Measurements from ENCODE around the gene HNRNPA2B1.
"Not testable (repeated sequence)": the region's sequence is repeated elsewhere in the genome, so short reads cannot be mapped to it uniquely, and the experiment has no call there.

Gene HNRNPA2B1

DNA sequence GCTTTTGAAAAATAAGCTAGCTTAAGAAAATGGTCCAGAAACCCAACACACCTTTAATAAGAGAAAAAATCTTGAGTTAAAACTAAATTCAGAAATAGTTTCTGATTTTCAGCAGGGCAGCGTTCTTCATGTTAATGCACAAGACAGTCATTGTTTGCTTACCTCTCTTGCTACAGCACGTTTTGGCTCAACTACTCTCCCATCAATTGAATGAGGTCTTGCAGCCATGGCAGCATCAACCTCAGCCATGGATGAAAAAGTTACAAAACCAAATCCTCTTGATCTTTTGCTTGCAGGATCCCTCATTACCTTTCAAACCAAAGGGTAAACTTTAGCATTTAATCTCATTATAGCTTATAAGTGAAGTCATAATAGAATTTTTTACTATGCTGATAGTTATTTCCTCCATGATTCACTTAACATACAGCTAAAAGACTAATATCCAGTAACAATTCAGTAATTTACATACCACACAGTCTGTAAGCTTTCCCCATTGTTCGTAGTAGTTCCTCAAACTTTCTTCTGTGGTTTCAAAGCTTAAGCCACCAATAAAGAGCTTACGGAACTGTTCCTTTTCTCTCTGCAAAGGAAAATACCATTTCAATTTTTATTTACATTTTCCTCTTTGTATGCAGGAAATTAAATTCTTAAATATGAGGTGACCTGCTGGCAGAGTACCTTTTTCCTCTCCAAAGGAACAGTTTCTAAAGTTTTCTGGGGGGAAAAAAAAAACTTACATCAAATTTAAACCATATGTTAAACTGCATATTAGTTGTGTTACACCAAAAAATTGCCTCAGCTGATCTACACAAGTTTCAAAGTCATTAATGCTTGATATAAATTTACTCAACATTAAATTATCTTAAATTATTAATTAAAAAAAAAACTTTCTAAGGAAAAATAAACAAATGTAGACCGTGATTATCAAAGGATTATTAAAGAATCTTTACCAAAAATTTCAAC is 3.1 kb downstream of the HNRNPA2B1 start:
- peak; percentile 27 for DNase-seq

DNA sequence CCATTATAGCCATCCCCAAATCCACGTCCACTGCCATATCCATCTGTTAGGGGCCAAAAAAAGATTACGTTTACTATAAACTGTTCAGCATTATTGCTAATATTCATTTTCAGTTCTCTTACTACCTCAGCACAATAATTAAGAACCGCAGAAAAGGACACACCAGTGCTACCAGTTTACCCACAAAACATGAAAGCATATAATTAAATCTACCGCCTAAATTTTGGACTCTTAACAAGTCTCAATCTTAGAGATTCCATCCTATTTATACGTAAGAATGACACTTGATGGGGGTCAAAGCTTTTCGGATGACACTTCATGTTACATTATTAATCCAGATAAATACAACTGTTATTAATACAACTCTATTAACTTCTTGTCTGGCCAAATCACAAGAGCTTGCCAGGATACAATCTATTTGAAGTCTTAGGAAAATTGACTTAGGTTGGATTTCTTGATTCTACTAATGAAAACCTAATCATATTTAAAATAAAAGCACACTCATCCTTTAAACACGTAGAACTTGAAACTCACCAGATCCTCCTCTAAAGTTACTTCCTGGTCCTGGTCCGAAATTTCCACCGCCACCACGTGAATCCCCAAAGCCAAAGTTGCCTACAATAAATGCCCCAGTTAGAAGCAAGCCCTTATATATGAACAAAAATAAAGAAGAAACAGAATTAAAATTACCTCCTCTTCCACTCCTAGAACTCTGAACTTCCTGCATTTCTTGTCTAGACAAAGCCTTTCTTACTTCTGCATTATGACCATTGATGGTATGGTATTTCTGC is 4.5 kb downstream of the HNRNPA2B1 start:
- DNase-seq, result no peak

DNA sequence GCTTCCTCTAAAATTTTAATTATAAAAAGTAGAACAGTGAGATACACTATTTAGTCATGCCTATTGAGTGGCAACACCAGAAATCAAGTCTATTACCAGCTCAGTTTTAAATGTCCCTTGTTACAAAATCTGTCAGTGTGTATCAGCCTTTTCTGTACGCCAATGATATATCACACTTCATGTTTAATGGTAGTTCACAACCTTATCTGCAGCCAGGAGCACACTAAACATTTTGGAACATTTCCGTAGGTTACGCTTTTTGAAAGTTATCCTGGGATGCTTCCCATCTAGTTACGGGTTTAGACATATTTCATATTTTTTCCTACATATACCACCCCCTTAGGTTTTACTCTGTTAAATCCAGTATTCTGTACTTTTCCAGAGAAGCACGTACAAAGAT is 5.4 kb downstream of the HNRNPA2B1 start:
- no peak for DNase-seq

DNA sequence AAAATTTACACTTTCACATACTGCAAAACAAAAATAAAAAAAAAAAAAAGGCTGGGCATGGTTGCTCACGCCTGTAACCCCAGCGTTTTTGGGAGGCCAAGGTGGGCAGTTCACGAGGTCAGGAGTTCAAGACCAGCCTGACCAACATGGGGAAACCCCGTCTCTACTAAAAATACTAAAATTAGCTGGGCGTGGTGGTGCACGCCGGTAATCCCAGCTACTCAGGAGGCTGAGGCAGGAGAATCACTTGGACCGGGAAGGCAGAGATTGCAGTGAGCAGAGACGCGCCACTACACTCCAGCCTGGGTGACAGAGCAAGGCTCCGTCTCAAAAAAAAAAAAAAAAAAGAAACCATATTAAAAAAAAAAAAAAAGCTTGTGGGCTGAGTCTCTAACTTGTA is 5.8 kb downstream of the HNRNPA2B1 start:
- not testable (repeated sequence) for DNase-seq

DNA sequence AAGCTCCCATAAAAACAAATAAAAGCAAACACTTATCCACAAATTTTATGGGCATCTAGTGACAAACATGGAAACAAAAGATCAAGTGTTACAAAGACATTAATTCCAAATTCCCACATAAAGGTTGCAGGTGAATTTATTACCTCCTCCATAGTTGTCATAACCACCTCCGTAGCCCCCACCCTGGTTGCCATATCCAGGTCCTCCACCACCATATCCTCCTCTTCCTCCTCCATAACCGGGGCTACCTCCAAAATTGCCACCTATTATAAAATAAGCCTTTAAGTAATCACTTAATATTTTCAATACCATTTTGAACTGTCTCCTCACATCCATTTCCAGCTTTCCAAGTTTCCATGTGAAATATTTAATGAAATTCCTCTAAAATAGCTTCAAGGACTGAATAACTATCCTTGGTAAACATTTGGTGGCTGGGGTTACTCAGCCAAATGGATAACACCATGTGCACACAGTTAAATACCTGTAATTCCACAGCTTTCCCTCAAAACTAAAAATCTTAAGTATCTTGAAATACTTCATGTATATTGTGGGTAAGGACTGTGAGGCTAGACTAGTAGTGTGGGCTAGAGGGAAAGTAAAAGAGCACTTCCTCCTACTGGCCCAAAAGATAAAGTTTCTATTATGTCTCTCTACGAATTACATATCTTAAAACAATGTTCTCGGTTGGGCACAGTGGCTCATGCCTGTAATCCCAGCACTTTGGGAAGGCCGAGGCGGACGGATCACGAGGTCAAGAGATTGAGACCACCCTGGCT is 6.9 kb downstream of the HNRNPA2B1 start:
- peak; percentile 14 for DNase-seq

DNA sequence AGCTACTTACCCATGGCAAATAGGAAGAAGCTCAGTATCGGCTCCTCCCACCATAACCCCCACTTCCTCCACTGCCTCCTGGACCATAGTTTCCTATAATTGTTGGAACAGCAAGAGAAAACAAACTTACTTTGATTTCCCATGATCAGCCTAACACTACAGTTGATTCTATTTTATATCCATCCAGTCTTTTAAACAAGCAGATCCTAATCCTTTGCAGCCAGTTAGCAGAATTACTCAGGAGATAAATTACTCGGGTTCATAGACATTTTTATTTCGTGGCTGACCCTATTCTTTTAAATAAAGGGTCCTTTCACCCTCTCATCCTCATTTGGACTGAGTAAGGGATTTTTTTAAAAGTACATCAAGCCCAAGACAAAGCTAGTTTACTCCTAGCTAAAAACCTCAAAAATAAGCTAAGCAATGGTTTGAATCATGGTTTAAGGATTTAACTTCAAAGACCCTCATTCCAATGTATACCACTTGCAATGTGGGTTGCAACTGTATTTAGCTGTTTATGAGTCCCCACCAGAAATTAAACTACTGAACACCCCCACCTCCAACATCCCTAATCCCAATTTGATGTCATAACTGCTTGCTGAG is 8.0 kb downstream of the HNRNPA2B1 start:
- no peak for DNase-seq

DNA sequence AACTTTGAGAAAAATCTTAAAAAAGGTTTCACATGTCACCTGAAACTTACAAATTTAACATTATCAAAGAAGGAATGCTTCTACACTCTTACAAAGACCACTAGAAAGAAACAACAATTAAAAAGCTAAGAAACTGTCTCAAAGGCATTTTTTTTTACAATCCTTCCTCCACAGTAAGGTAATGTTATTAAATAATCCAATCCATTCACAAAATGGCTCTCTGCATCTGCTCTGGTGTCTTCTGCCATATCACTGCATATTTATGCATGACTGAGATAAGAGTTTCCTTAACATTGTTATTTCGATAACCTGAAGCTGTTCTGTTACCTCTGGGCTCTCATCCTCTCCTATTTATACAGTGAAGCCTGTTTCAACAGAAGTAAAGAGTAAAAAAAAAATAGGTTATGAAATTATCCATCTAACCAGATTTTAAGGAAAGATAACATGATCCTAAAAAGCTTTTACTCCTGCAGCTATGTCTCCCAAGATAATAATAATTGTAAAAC is 8.5 kb downstream of the HNRNPA2B1 start:
- DNase-seq, result no peak

DNA sequence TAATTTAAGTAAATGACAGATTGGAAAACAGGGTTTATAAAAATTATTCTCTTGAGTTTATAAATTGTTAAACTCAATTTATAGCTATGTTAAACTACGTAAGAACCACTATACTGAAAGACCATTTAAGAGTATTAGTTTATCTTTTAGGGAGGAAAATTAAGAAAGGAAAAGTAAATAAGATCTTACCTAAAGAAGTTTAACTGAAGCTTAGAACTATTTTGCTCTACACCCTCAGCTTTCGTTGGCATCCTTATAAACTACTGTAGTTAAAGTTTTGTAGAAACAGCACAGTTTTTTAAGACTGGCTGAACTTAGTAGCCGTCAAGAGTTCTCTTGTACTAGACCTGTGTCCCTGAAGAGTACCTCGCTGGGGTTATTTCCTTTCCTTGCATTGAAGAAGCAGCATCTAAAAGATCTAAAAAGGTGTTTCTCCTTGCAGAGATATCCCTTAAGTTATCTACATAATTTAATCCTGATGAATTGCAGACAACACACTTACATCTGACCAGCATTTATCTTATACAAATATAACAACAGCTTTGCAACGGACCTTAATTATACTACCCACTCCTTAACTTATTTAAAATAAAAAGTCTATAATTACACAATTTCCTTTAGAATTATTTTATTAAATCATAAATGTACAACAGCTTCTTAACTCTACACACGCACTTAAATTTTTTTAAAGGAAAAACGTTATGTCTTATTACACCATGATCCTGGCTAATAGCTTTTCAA is 9.1 kb downstream of the HNRNPA2B1 start:
- no peak for DNase-seq

DNA sequence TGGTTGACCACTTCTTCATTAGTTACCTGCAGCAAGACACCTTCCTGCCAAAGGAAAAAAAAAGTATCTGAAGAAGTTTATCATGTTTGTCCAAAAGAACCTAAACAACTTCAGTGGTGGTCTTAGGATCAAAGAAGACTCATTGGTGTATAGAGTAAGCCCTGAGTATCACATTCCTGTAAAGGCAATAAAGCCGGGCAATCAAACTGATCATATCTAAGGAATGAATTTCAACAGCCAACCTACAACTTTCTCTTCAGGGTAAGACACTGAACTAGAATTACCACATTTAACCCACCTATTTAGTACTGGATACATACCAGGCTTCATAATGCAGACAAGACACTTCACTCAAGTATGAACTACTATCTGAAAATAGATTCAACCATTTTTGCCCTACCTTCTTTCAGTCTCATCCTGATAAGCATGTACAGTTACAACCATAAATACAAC is 10.1 kb downstream of the HNRNPA2B1 start:
- DNase-seq, result no peak

DNA sequence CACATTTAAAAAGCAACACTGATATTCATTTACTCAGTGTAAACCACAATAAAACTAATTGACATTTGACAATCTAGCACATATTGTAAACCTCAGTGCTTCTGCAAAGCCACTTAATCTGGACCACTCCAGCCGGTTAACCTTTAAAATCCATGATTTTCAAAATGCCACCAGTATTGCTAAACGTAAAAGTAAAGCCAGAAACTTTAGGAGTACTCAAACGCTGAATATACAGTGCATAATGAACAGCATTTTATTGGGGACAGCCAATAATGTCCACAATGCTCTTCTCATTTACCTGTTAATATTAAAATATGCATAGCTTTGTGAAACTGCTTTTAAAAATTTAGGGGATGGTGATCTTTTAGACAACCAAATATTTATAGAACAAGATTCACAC is 10.8 kb downstream of the HNRNPA2B1 start:
- no peak for DNase-seq

DNA sequence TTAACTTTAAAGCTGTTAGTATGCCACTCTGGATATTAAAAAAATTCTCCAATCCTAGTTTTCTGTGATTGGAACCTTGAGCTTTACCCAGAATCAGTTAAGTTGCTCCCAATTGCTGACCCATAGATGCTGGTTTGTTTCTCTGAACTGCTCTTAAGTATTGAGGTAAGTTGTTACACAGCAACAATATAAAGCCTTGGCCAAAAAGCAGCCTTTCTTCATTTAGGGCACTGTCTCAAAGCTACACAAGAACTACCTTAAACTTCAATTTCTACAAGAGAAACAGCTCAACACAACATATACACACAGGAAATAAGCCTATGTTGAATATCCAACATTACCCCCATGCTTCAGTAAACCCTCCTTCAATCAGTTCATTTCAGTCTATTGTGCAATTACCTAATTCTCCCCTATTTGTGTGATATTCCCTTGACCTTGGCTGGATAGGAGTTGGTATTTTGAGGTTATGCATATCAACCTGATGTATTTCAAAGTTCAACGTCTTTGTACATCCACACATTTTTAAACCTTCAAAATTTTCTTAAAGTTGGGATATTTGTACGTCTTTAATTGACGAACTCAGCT is 11.5 kb downstream of the HNRNPA2B1 start:
- DNase-seq, result peak; percentile 36

DNA sequence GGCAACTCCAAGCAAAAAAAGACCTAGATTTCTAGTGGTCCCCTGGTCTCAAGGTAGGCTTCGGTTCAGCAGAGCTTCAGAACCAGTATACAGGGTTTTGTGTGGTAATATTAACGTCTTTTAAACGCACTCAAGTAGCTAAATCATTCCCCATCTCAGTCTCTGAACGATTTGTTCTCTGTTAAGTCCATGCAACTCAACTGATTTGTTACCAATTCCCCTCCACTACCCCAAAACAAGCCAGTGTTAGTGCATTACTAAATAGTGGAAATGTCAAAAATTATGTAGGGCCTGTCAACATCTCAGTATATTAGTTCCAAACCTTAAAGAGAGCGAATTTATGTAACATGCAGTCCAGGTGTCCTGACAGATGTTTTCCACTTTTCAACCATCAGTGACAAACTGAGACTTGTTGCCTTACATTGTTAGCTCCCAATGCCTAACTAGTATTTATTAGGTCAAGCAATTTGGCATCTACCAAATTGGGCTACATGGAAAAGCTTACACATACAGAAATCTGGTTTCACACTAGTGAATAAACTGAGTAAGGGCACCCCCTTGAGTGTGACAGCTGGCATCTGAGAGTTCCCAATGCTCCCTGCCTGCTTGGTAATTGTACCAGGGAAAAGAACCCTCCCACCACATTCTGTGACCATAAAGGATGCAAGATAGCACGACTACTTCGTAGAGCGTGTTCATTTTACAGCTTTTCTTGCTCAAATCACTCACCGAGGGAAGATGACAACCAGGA is 12.2 kb downstream of the HNRNPA2B1 start:
- peak; percentile 57 for DNase-seq

DNA sequence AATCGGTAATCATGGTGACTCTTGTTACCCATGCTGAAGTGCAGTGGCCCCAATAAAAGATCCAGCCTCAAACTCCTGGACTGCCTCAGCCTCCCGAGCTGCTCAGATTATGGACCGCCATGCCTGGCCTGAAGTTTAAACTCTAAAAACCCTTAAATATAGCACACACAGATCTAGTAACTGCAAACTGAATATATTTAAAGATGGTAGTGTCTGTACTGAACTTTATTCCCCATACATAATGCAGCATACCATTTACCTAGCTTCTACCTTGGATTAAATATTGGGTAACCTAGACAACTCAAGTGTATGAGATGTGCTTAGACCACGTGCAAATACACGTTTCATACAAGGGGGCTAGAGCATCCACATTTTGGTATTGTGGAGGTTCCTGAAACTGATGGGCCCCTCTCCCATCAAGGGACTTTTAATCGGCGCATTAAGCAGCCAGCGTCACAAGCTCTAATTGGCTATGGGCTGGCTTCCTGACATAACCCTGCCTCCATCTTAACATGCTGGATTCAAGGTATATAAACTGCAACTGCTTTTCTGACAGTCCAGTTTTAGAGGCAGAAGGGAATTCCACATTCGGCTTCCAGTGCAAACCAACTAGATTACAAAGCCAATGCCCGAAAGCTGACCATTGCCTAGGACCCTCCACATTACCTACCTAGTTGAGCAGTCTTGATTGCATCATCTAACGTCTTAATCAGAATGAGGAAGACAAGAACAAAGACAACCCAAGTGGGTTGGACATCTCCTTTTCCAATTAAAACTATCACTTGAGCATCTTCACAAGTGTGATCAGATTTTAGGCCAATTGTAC is 13.0 kb downstream of the HNRNPA2B1 start:
- DNase-seq, result peak; percentile 60

DNA sequence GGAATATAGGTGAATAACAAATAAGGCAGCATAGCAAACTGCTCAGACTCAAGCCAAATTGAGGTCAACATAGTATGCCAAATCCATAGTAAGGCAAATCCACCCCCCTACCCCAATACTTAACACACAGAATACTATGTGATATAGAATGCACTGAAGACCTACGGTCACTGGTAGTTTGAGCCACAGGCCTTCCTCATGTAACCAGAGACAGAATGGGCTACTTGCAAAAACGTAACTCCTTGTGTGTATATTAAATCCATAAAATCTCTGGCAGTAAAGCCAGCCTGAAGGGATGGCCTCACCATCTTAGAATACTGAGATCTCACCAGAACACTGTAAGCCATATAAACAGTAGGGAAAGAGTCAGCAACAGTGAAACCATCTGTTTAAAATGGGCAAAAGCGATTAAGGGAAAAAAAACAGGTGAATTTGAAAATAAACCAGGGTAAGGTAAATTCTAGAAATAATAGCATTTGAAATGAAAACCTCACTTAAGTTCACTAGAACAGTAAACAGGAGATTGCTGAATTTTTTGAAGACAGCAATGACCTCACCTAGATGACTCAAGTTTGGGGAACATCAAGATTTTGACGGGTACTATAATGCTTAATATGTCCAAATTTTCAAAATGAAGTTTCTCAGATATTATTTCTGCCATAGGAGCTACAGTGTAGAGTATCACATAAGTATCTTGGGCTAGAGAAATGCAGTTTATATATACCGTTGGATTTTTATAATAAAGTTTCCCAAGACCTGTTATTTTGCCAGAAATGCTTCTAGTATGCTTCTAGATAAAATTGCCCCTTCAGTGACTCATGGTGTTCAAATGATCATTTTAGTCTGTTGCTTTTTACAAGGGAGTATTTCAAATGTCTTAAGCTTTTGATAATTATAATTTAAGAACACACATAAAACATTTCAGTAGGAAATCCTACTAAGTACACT is 13.9 kb downstream of the HNRNPA2B1 start:
- DNase-seq, result peak; percentile 38

DNA sequence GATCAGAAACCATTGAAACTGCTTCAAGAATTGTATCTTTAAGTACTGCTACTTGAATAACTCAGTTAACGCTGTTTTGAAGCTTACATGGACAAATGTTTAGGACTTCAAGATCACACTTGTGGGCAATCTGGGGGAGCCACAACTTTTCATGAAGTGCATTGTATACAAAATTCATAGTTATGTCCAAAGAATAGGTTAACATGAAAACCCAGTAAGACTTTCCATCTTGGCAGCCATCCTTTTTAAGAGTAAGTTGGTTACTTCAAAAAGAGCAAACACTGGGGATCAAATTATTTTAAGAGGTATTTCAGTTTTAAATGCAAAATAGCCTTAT is 14.7 kb downstream of the HNRNPA2B1 start:
- DNase-seq, result no peak

DNA sequence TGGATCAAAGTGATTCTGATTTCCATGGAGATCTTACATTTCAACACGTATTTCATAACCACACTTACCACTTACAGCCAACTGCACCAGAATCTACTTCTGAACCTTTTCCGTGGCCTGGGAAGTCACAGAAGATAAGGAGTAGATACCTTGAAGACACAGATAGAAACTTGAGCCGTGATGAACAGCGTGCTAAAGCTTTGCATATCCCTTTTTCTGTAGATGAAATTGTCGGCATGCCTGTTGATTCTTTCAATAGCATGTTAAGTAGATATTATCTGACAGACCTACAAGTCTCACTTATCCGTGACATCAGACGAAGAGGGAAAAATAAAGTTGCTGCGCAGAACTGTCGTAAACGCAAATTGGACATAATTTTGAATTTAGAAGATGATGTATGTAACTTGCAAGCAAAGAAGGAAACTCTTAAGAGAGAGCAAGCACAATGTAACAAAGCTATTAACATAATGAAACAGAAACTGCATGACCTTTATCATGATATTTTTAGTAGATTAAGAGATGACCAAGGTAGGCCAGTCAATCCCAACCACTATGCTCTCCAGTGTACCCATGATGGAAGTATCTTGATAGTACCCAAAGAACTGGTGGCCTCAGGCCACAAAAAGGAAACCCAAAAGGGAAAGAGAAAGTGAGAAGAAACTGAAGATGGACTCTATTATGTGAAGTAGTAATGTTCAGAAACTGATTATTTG is 15.3 kb downstream of the HNRNPA2B1 start:
- peak; percentile 25 for DNase-seq

DNA sequence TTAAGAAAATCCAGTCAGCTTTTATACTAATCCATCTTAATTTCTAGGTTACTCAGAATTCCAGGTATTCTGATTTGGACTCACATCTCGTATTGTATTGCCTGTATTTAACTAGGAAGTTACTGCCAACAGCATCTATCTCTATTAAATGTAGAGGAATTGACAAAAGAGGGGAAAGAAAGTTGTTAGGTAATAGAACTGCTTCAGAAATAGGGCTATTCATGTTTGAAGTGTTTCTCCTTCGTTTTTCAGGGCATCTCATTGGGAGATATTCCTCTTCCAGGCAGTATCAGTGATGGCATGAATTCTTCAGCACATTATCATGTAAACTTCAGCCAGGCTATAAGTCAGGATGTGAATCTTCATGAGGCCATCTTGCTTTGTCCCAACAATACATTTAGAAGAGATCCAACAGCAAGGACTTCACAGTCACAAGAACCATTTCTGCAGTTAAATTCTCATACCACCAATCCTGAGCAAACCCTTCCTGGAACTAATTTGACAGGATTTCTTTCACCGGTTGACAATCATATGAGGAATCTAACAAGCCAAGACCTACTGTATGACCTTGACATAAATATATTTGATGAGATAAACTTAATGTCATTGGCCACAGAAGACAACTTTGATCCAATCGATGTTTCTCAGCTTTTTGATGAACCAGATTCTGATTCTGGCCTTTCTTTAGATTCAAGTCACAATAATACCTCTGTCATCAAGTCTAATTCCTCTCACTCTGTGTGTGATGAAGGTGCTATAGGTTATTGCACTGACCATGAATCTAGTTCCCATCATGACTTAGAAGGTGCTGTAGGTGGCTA is 16.1 kb downstream of the HNRNPA2B1 start:
- peak; percentile 21 for DNase-seq

Data from NCI-H69 (cell line).